Breast epithelium (tissue), 4 donors: ENCODE results near the gene AKR1C1. TPM values are rescaled to one million over a fixed set of nuclear protein-coding genes. Genes with fewer than 3 reads are reported as not detected.
A peak's percentile ranks its signal among the peaks of the same experiment; 100 is the strongest.
"Not testable (repeated sequence)": the region's sequence is repeated elsewhere in the genome, so short reads cannot be mapped to it uniquely, and the experiment has no call there.

Experiments used
- DNase-seq, 2 donors: peaks; one replicate each; pipeline ENCODE4 v3.0.0-alpha.2; 2019; ENCODE audit warnings: low spot score in 2 of 2
- H3K27ac ChIP-seq, 2 donors: fragments of 200-600 bp; sonication (generic) in 1 of 2; one replicate each; pipeline ENCODE4 v1.5.1; 2016 to 2019; ENCODE audit warnings: mild to moderate bottlenecking in 1 of 2
- H3K27me3 ChIP-seq, 2 donors: fragments of 200-600 bp; sonication (generic) in 1 of 2; one replicate each; pipeline versions ENCODE4 v1.5.1 to v1.6.0; 2017 to 2019; ENCODE audit warnings: control low read depth in 1 of 2, mild to moderate bottlenecking in 1 of 2
- H3K36me3 ChIP-seq: fragments of 200-600 bp; one replicate; pipeline ENCODE4 v1.5.1; 2019
- H3K4me1 ChIP-seq, 2 donors: fragments of 200-600 bp; sonication (generic); one replicate each; pipeline ENCODE4 v1.5.1; 2016 to 2019; ENCODE audit warnings: control low read depth in 1 of 2
- H3K4me3 ChIP-seq, 3 donors: fragments of 200-600 bp; sonication (generic); 1 replicate in 2 of 3; 2 replicates in 1 of 3; pipeline ENCODE4 v1.5.1; 2016 to 2019; ENCODE audit warnings: mild to moderate bottlenecking in 3 of 3, moderate library complexity in 2 of 3
- H3K9me3 ChIP-seq, 2 donors: fragments of 200-600 bp; sonication (generic) in 1 of 2; one replicate each; pipeline ENCODE4 v1.5.1; 2016 to 2019; ENCODE audit warnings: control low read depth in 1 of 2
- POLR2A ChIP-seq: fragments of 450-650 bp; IDR thresholded peaks from one replicate; pipeline ENCODE4 v1.6.1; 2016; ENCODE audit warnings: antibody characterized with exemption, mild to moderate bottlenecking, moderate library complexity
- POLR2AphosphoS5 ChIP-seq, 3 donors: sonication (generic); formaldehyde crosslinking; IDR thresholded peaks; one replicate each; pipeline ENCODE4 v1.6.1; 2017; ENCODE audit warnings: antibody characterized with exemption in 3 of 3
- intact Hi-C: fragments of 100-400 bp; cut with DNase I; formaldehyde crosslinking; loops from one replicate; pipeline ENCODE4 v1.15.1; 2023; ENCODE audit warnings: low total_unique reads
- total RNA-seq, 3 donors: library from RNA; depleted of rRNA; stranded (reverse); fragments of >200 nt; gene quantifications; one replicate each; pipeline ENCODE4 v1.1.0, GENCODE V29; 2016
- TF ChIP-seq, protein P1 (sequence below), 3 donors: fragments of 450-650 bp; IDR thresholded peaks; one replicate each; pipeline ENCODE4 v1.5.1; 2016 to 2017; ENCODE audit warnings: antibody characterized with exemption in 3 of 3, mild to moderate bottlenecking in 3 of 3, moderate library complexity in 3 of 3

The AKR1C1 gene
- total RNA-seq: 100 to 1,000 TPM in 1 of 3 donors, 10 to 100 TPM in 2; 24.1 to 214 (median 31.5) TPM

DNA sequence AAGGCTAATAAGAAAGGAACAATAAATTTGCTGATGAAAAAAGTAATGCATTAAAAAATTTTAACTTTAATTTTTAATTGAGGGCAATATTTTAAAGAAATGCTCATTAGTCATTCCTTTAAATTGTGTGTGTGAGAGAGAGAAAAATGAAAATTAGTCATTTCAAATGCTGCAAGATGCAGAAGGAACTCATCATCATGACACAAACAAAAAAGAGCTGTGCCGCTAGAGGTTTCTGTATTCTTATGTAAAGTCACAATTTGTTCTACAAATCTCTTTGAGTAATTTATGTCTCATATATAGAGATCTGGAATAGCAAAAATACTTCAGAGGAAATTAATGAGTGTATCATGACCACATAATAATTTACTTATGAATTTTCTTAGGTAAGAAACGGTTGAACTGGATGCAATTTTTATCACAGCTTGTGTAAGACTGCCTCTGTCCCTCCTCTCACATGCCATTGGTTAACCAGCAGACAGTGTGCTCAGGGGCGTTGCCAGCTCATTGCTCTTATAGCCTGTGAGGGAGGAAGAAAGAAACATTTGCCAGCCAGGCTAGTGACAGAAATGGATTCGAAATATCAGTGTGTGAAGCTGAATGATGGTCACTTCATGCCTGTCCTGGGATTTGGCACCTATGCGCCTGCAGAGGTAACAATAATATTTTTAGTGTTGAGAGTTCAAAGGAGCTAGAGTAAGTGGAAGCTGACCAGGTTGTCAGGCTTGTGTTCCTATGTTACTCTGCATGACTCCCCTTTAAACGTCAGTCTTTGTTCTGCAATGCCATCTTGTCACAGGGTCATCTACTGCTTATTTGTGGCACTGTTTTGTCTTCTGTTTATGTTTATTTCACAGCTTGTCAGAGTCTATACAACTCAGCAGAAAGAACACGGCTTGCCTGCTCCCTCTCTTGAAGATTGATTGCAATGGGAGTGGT, at the start of gene AKR1C1:
AKR1C1 (plus strand) TSS at position 540 of the 939 bp plus-strand sequence; CDS start at position 570, 30 bp downstream.
- intact Hi-C loops, DNase-seq, H3K9me3 ChIP-seq, H3K4me1 ChIP-seq, H3K27ac ChIP-seq, H3K27me3 ChIP-seq, H3K36me3 ChIP-seq: not testable (repeated sequence)
- peak within 1 kb of the TSS; percentile 5 to 49 (median 42) for H3K4me3 ChIP-seq

DNA sequence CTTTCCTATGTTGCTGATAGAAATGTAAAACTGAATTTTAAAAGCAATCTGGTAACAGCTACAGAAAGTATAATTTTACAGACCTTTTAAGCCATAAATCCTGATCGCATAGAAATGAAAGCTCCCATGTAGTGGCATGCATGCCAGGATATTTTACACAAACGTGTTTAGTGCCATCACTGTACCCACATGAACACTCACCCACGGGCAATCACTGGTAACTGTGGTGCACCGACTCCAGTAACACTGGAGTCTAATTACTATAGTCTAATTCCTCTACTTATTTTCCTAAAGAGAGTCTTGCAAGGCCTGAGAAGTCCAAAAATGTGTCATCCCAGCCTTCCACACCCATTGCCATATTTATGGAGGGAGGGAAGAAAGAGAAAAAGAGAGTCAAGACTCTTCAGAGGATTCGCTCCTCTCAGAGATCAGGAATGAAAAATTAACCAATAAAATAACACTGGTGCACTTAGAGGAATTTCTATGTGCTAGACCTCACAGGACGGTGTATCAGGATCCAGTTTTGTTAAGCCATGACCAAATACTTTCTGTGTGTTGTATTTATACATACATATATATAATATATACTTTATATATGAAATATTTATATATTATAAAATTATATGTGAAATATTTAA, 48.9 kb upstream of the AKR1C1 start:
- Histone ChIP-seq H3K4me3 (no peak overlapping the region), H3K4me1 (no peaks in the 10 kb centered on the region), H3K27ac (no peak overlapping the region), H3K27me3 (no peaks in the 10 kb centered on the region), H3K9me3 (no peaks in the 10 kb centered on the region), H3K36me3 (no peaks in the 10 kb centered on the region)
- no peak for TF ChIP-seq POLR2AphosphoS5 (IDR thresholded peaks at IDR 0.05)
- no peak for TF ChIP-seq POLR2A
- TF ChIP-seq, protein P1, sequence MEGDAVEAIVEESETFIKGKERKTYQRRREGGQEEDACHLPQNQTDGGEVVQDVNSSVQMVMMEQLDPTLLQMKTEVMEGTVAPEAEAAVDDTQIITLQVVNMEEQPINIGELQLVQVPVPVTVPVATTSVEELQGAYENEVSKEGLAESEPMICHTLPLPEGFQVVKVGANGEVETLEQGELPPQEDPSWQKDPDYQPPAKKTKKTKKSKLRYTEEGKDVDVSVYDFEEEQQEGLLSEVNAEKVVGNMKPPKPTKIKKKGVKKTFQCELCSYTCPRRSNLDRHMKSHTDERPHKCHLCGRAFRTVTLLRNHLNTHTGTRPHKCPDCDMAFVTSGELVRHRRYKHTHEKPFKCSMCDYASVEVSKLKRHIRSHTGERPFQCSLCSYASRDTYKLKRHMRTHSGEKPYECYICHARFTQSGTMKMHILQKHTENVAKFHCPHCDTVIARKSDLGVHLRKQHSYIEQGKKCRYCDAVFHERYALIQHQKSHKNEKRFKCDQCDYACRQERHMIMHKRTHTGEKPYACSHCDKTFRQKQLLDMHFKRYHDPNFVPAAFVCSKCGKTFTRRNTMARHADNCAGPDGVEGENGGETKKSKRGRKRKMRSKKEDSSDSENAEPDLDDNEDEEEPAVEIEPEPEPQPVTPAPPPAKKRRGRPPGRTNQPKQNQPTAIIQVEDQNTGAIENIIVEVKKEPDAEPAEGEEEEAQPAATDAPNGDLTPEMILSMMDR (IDR thresholded peaks at IDR 0.05): no peak
- no peak for DNase-seq
- intact Hi-C loops: no loop called here

DNA sequence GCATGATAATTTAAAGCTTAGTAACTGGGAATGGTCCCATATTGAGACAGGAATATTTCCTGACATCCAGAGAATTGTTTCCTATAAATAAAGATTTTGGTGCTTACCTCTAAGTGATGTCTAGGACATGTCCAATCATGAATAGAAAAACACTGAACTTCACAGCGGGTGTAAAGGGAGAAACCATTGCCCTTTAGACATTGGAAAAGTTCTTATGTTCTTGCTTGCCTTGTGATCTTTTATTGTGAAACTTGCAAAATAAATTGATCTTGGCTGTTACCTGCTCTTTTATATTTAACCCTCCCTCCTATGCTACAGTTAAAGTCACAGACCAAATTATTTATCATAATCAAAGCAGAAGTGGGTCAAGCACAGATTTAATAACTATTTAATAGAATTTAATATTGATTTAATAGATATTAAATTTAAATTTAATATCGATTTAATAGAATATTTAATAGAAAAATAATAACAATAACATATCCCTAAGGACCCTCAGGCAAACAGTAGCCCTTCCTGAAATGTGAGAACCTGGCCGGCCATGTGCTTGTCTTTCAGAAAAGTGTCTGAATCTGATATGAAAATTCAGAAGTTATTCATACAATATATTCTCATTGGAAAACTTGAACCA, 47.0 kb upstream of the AKR1C1 start:
- no peaks in the 10 kb centered on the region for H3K4me1 ChIP-seq
- no peak for DNase-seq
- no peaks in the 10 kb centered on the region for H3K27me3 ChIP-seq
- H3K4me3 ChIP-seq: no peak overlapping the region
- no peak overlapping the region for H3K27ac ChIP-seq
- TF ChIP-seq, protein P1 (IDR thresholded peaks at IDR 0.05): no peak
- no peak for TF ChIP-seq POLR2A
- no peaks in the 10 kb centered on the region for H3K36me3 ChIP-seq
- intact Hi-C loops: no loop called here
- no peaks in the 10 kb centered on the region for H3K9me3 ChIP-seq

DNA sequence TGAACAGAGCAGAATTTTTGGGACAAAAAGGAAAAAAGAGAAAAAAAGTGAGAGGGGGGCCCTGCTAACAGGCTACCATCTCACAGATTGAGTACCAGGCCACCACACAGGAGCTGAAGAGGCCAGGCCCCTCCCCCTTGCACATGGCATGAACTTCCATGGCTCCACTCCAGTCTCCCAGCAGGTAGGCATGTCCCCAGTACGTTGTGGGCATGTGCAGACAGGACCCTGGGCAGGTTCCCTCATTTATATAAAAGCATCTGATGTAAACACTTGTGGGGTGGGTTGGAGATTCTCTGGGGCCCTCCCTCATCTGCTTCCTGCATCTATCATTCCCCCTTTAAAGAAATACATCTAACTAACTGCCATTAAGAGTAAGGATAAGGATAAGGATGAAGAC, 45.0 kb upstream of the AKR1C1 start:
- TF ChIP-seq, protein P1 (IDR thresholded peaks at IDR 0.05): no peak
- TF ChIP-seq POLR2A (no peak), POLR2AphosphoS5 (IDR thresholded peaks at IDR 0.05) (no peak)
- H3K4me1 ChIP-seq: no peaks in the 10 kb centered on the region
- no peak overlapping the region for H3K27ac ChIP-seq
- no peak for DNase-seq
- no peak overlapping the region for H3K4me3 ChIP-seq
- H3K27me3 ChIP-seq: no peaks in the 10 kb centered on the region
- no peaks in the 10 kb centered on the region for H3K36me3 ChIP-seq
- no peaks in the 10 kb centered on the region for H3K9me3 ChIP-seq
- intact Hi-C loops: no loop called here

DNA sequence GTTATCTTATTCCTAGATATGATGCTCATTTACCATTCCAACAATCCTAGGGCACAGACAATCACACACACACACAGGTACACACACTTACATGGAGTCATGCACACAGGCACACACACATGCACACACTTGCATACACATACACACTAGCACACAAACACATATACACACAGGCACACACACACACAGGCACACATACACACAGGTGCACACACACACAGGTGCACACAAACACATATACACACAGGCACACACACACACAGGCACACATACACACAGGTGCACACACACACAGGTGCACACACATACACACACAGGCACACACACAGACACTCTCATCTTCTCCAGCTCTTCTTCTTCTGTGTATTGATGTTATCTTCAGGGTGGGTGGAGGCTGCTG, 38.7 kb upstream of the AKR1C1 start:
- H3K27me3 ChIP-seq, H3K36me3 ChIP-seq, H3K27ac ChIP-seq, DNase-seq, intact Hi-C loops, H3K4me1 ChIP-seq, H3K4me3 ChIP-seq: not testable (repeated sequence)
- peaks cover 6 to 12% of the 10 kb centered on the region in 2 donors for H3K9me3 ChIP-seq

DNA sequence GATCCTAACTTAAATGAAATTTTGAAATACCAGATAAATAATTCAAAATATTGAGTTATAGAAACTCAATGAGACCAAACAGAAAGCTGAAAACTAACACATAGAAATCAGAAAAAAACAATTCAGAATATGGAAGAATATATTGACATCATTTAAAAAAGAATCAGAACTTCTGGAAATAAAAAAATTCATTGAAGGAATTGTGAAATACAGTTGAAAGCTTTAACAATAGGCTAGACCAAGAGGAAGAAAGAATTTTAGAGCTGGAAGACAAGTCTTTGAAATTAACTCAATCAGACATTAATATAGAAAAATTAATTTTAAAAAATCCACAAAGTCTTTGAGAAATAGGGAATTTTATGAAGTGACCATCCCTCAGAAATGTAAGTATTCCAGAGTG, 36.8 kb upstream of the AKR1C1 start:
- Histone ChIP-seq H3K9me3 (peaks cover 6 to 12% of the 10 kb centered on the region in 2 donors), H3K27me3 (no peaks in the 10 kb centered on the region), H3K4me1 (no peaks in the 10 kb centered on the region), H3K36me3 (no peaks in the 10 kb centered on the region), H3K4me3 (no peak overlapping the region), H3K27ac (no peak overlapping the region)
- intact Hi-C loops: no loop called here
- TF ChIP-seq POLR2A: no peak
- no peak for TF ChIP-seq POLR2AphosphoS5 (IDR thresholded peaks at IDR 0.05)
- TF ChIP-seq, protein P1 (IDR thresholded peaks at IDR 0.05): no peak
- no peak for DNase-seq
